HG03175 (cell line): ENCODE results near the gene DHX8.

ENCODE experiments used
- ATAC-seq: cut with Tn5 transposase; IDR thresholded peaks from one replicate; pipeline ENCODE4 v1.9.1; 2021; ENCODE audit warnings: mild to moderate bottlenecking, moderate library complexity; ENCODE audit not compliant: unreplicated experiment

DHX8 gene

DNA sequence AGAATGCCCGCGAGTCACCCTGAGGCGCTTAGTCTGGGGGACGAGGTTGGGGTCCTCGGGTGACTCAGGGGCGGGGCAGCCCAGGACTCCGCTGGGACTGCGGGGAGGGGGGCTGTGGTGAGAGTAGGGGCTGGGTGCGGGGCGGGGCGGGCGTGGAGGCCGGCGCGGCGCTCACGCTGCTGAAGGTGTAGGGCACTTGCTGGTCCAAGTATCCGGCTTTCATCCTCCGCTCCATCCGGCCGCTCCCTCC lies 61.5 kb downstream of the DHX8 start:
- ATAC-seq = no peak

DNA sequence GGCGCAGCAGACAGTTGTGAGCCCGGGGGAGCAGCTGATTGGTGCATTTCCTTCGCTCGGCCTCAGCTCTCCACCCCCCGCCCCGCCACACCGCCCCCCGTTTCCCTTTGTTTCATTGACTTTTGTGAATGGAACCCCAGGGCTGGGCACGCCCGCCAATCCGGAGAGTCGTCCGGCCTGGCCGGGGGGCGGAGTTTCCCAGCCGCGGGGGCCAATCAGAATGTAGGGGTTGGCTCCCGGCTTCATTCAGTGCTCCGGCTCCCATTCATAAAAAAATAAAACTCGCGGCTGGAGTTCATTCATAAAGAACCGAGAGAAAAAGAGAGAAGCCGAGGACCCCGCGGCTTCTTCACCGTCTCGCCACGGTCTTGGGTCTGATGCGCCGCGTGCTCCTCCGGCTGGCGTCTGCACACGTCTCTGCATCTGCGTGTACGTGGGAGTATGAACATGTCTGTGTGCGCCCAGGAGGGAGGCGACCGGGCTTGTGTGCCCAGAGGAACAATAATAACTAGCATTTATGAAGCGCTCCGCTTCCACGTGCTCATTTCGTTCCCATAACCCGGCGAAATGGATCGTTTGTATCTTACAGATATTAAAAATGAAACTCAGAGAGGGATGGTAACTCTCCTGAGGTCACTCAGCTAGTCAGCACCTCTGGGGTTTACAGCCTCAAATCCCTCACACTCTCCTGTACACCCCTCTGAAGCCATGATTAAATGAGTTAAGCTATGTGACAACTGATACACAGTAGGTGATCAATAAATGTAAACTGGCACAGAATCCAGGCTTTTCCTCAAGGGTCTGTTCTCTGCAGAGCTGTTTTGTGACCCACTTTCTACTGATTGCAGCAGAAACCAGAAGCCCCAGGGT lies 62.8 kb downstream of the DHX8 start, which contains the start of gene ETV4:
TSS of gene ETV4 (minus strand) at position 22 of the 870 bp plus-strand sequence. CDS start 723 bp downstream, outside the sequence.
- ATAC-seq = peak; percentile 83

DNA sequence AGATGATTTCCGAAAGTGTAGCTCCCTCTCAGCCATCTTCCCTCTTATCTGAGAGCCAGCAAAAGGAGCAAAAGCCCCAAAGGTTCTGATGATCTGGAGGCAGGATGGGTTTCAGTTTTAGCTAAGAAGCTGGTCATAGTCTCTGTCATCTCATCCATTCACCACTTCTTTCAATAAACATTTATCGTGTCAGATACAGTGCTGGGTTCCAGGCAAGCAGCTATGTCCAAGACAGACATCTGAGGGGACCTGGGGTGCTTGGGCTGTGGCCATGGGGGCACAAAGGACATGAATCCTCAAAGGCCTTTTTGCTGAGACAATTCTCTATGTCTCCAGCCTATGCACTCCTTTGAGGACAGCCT lies 63.4 kb downstream of the DHX8 start:
- no peak for ATAC-seq

DNA sequence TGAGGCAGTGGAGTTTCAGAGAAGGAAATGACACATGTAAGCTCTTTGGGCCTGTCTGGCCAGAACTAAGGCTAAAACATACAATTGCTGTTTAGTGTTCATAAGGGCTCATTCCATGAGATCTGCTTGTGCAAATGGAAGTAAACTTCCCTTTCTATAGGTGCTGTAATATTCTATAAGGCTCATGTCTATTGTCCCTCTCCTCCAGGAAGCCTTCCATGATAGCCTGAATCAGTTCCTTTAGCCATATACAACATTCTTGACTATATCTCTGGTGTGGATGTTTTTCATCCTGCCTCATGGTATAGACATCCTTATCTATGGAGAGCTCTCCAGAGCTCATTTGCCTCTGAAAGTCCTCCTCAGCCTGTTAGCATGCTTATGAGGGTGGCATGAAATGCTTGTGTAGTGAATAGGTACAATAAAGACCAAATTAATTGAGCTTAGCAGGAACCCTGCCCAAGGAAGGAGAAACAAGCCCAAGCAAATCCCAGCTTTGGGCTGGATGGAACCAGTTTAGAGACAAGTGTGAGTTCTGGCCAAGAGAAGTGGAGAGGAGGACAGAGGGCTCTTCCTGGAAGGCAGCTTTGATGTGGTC lies 64.0 kb downstream of the DHX8 start:
- no peak for ATAC-seq

DNA sequence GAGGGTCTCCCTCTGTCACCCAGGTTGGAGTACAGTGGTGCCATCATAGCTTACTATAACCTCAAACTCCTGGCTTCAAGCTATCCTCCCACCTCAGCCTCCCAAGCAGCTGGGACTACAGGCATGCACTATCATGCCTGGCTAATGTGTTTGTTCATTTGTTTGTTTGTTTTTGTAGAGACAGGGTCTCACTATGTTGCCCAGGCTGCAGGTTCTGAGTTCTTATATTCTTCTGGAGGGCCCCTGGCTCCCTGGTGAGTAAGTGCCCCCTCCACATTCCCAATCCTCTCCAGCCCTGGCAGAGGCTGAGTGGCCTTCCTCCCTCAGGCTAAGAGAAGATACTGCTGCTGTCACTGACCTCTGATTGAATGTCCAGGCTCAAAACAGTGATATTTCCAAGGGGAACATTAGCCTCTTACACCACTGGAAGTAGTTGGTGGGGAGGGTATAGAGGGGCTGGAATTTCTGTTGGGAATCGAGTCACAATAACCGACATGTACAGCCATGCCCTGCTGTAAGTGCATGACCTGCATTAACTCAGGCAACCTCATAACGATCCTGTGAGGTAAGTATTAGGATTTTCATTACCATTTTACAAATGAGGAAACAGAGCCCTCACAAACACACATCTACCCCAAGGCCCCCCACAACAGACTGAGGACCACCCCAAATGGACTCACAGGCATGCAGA lies 65.1 kb downstream of the DHX8 start:
- ATAC-seq = no peak

DNA sequence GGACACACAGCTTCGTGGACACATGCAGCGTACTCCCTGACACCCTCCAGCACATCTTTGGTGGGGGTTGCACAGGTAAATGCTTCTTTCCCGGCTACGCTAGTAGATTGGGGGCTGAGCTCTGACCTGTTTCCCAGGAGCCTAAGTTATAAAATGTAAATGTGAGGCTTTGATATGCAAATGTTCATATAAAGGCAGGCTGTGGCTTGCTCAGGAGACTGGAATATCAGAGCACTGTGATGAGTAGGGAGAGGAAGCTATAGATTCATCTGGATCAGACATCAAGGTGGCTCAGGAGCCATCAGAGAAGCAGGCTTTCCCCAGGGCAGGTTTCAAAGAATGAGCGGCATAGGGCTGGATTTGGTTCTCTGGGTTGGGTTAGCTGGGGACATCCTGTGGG lies 65.7 kb downstream of the DHX8 start:
- ATAC-seq = no peak

DNA sequence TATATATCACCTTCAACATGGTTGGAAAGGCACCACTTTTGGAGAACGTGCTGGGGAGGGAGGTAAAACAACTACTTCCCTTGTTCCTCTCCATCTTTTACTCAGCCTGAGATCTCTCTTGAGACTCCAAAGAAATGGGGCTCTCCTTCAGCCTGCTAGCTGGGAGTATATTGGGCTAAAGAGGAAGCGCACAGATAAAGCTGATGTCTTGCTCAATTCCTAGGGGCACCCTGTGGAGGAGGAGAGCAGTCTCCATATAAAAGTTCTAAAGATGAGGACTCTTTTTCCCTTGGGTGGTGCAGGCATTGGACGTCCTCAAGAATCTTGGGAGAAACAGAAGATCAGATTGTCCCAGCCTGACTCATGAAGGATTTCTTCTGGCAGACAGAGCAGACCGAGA lies 67.0 kb downstream of the DHX8 start:
- no peak for ATAC-seq

DNA sequence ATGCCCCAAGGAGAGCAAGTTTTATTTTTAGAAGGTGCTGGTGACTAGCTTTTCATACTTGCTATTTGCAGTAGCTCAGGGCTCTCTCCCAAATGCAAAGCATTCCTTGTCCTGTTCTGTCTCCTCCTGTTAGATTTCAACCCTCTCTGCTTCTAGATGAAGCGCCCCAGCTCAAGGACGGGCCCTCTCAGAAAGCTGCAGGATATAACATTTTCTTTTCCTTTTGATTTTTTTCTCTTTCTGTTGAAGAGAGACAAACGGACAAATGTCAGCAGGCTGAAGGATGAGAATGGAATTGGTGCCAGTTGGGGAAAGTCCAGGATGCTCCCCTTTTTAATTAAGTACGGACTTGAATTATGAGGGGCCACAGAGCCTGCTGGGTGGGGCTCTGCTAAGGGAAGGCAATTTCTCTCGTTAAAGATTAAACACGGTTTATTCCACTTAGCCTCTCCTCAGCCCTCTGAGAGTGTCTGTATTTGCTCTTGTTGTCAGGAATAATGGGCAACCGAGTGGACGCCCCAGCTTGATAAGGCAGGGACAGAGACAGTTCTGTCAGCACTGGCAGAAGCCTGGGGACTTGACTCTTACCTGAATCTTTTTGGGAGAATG lies 68.6 kb downstream of the DHX8 start:
- ATAC-seq = no peak

DNA sequence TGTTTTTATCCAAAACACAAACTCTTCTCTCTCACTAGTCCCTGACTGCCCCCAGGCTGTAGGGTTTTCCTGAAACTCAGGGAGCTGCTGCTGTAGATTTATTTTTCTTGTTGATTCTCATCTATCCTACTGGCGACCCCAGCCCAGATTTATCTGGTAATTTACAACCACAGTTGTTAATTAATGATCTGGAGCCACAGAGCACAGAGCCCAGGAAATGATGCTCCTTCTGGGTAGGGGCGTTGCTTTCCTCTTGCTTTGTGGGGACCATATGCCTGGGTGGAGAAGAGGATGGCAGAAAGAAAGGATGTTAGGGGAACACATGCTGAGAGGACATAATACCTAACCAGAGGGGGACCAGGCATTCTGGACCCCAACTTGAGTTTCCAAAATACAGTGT lies 69.8 kb downstream of the DHX8 start:
- ATAC-seq = no peak

DNA sequence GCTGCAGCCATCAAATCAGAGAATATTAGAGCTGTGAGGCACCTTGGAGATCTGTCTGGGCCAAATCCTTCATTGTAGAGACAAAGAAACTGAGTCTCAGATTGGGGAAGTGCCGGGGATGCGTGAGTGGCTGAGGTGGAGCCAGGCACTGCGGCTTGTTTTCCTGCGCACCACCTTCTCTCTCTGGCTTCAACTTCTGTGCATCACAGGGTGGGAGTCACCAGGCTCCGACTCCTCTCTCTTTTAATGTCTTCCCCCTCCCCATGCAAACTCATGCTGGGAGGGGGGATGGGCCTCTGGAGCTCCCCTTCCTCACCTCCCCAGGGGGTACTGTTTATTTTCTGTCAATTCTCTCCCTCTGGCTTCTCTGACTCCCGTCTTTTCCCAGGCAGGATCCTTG lies 71.1 kb downstream of the DHX8 start:
- no peak for ATAC-seq

DNA sequence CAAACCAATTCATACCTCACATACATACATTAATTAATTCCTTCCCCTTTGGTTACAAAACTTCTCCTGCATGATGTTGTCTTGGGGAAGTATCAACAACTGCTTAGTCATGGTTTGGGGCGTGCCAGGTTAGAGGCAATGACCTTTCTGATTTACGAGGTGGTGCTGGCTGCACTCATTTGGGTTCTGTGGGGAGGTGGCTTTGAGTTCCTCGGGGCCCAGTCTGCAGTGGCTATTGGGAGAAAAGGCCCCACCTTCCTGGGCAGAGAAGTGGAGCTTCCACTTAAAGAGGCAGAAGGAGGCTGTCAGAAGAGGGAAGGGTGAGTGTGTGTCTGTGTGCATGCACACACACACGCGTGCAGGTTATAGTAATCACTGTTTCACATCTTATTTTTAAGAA lies 72.5 kb downstream of the DHX8 start:
- ATAC-seq = no peak

DNA sequence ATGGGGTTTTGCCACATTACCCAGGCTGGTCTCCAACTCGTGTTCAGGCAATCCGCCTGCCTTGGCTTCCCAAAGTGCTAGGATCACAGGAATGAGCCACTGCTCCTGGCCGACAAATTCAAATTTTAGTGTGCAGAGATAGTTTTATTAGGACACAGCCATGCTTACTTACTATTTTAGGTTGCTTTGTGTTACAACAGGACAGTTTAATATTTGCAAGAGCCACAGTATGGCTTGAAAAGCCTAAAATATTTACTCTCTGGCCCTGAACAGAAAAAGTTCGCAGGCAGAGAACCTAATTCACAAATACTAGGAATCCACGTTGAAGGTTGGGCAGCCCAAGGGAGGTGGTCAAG lies 75.0 kb downstream of the DHX8 start:
- ATAC-seq = no peak

DNA sequence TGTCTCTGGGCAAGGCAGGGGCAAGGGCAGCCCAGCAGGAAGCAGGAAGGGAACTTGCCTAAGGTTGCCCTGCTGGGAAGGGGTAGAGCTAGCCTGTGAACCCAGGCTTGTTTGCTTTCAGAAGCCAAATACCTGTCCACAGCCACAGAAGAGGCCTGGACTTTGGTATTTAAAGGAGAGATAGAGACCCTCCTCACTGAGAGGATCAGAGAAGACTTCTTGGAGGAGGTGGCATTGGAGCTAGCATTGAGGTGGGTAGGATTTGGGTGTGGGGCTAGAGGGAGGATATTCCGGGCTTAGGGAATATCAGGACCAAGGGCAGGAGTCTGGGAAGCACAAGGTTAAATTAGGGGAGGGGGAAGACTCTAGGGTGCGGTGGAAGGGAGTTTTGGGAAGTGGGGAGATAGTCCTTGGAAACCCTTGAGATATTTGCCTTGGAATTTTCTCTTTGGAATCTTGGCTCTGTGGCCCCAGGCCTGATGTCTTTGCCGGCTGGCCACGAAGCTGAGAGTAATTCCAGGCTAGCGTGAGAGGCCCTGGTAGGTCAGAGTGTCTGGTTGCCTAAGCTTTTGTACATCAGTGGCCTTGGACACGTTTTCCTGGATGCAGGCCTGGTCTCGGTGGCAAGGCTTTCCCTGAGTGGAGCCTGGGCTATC lies 75.5 kb downstream of the DHX8 start:
- ATAC-seq = no peak

DNA sequence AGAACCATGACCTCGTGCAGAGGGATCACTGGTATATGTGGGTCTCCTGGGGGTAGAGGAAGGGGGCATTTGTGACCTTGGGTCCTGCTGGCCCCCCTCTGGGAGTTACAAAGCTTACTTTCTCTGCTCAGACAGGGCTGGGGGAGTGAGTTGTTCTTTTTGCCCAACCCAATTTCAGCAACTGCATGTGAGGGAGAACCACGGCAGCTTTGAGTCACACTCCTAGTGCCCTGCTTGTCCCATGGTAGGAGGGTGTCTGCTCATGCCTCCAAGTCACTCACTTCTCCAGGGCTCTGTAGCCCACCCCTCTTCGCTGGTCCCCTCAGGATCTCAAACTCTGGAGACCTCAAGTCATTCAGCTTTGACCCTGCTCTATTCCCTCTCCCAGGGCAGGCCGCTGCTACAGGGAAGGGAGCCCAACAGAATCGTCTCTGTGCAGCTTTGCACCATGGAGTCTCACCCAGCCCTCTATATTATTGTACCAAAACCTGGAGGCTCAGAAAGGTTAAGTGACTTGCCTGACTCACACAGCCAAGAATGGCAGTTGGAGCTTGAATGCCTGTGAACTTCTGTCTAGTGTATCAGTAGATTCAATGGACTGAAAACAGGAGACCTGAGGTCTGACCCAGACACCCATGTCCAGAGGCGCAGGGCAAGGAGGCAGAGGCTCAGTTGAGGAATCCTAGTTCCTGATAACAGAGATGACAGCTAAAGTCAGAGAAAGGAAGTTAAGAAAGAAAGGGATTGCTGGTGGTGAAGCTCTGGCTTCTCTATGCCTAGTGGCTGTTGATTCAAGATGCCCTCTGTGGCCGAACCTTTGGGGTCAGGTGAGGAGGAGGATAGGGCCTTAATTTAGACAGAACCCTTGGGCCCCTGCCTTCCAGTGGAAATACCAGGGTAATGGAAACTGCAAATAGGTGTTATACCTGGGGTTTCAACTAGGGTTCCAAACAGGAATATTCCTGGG lies 77.0 kb downstream of the DHX8 start:
- no peak for ATAC-seq

DNA sequence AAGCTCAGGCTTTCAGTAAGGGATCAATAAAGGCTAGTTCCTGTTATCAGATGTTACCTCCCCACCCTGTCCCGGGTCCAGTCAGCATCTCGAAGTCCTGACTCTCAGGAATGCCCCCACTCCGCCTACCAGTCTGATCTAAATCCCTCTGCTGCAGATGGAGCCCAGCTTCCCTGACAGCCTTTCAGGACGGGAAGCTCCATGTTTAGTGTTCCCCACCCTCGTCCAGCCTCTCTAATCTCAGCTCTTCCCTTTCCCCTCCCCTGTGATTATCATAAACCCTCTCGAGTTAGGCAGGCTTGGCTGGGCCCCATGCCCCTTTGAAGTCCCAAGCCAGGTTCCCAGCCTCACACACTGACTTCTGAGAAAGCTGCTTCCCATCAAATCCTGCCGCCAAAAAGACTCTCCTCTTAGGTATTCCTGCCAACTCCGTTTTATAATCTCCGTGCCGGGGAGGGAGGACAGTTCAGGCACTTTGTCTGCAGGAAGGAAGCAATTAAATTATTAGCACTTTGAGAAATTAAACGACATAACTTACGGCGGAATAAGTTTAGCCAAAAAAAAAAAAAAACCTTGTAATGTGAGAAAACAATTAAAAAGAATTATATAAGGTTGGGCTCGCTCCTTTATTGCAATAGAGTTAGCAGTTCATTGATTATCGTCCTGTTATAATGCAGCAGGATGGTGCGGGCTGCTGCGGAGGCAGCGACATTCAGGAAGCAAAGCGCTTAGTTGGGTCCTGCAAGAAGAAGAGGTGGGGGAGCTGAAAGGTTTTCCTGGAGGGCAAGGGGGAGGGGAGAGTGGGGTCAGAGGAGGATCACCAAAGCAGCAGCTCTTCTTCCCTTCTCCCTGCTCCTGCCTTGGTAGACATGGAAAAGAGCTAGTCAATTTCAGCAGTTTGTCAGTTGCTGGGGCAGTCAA lies 79.2 kb downstream of the DHX8 start:
- no peak for ATAC-seq

DNA sequence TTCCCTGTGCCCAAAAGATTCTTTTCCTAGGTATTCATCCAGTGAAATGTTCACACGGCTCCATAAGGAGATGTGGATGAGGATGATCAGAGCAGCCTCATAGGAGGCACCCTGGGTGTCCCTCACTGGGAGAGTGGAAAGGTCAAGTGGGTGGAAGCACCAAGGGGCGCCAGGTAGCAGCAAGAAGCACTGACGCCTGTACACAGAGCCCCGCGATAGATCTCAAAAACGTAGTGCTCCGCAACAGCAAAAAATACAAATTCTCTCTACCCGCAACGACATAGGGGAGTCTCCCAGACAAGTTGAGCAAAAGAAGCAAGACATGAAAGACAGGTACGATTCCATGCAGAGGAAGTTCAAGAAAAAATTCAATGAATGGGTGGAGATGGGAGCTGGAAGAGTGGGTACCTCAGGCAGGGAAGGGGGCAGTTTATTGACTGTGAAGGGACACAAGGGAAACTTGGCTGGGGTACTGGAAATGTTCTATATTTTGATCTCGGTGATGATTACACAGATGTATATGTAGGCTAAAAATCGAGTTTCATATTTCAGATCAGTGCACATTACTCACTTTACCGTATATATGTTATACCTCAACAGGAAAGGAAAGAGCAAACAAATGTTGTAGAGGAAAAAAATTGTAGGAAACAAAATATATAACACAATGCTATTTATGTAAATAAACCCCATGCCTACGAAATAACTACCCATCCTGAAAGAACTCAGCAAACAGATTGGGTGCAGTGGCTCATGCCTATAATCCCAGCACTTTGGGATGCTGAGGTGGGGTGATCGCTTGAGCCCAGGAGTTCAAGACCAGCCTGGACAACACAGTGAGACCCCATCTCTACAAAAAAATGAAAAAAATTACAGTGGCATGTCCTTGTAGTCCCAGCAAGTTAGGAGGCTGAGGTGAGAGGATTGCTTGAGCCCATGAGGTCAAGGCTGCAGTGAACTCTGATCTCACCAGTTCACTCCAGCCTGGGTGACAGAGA lies 80.1 kb downstream of the DHX8 start:
- ATAC-seq = no peak

DNA sequence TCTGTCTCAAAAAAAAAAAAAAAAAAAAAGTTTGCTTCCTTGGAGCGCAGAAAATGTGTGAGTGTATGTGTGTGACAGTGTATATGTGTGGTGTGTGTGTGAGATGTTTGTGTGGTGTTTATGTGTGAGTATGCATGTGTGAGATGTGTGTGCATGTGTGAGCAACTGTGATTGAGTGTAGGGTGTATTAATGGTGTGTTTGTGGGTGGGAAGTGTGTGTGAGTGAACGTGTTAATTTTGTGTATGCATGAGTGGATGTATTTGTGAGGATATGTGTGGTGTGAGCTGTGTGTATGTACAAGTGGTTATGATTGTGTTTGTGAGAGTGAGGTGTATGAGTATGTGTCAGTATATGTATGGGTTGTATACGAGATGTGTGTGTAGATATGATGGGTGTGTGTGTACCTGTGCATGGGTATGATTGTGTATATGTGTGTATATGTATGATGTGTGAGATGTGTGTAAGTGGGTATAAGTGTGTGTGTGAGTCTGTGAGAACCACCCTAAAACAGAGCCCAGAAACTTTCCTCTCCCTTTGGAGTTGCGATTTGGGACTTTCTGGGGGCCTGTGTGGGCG lies 84.8 kb downstream of the DHX8 start:
- no peak for ATAC-seq

DNA sequence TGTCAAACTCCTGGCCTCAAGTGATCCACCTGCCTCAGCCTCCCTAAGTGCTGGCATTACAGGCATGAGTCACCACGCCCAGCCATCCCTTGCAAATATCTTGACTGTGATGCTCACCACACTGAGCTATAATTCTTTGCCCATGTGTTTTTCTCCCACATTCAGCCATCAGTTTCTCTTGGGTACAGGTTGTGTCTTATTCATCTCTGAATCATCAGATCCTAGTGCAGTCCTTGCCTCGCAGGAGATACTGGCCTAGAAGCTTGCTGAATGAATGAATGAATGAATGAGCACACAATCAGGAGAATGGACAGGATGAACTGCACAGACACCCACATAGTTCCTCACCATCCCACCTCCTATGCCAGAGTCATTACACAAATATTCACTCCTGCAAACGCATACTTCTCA lies 86.7 kb downstream of the DHX8 start:
- ATAC-seq = no peak
